ENCODE results near the gene RPL13A.

Gene RPL13A

GRCh38 chr19:49488046-49488862 lies 846 bp downstream of the RPL13A start:
- TF ChIP-seq, protein P1, sequence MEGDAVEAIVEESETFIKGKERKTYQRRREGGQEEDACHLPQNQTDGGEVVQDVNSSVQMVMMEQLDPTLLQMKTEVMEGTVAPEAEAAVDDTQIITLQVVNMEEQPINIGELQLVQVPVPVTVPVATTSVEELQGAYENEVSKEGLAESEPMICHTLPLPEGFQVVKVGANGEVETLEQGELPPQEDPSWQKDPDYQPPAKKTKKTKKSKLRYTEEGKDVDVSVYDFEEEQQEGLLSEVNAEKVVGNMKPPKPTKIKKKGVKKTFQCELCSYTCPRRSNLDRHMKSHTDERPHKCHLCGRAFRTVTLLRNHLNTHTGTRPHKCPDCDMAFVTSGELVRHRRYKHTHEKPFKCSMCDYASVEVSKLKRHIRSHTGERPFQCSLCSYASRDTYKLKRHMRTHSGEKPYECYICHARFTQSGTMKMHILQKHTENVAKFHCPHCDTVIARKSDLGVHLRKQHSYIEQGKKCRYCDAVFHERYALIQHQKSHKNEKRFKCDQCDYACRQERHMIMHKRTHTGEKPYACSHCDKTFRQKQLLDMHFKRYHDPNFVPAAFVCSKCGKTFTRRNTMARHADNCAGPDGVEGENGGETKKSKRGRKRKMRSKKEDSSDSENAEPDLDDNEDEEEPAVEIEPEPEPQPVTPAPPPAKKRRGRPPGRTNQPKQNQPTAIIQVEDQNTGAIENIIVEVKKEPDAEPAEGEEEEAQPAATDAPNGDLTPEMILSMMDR (IDR thresholded peaks at IDR 0.05) = no peak
- no peaks in the 10 kb centered on the region for H3K27me3 ChIP-seq
- DNase-seq = no peak
- intact Hi-C loops (cut with DNase I; ENCODE audit: low total_unique reads) = no loop called here
- no peaks in the 10 kb centered on the region for H3K9me3 ChIP-seq
- peaks cover 32 to 49% (median 41%) of the 10 kb centered on the region in 3 donors for H3K36me3 ChIP-seq
- peak overlapping the region; percentile 83 to 84 for H3K27ac ChIP-seq
- H3K4me1 ChIP-seq = peaks cover 0 to 29% (median 26%) of the 10 kb centered on the region in 4 donors
- peak overlapping the region; percentile 80 to 89 for H3K4me3 ChIP-seq

GRCh38 chr19:49488863-49489537 lies 1.6 kb downstream of the RPL13A start:
- TF ChIP-seq, protein P1 (IDR thresholded peaks at IDR 0.05) = no peak
- no peak for DNase-seq
- H3K4me1 ChIP-seq = peaks cover 0 to 29% (median 26%) of the 10 kb centered on the region in 4 donors
- peaks cover 32 to 51% (median 41%) of the 10 kb centered on the region in 3 donors for H3K36me3 ChIP-seq
- intact Hi-C loops (cut with DNase I; ENCODE audit: low total_unique reads) = no loop called here
- no peaks in the 10 kb centered on the region for H3K9me3 ChIP-seq
- H3K4me3 ChIP-seq = peak overlapping the region; percentile 80 to 89
- H3K27me3 ChIP-seq = no peaks in the 10 kb centered on the region
- H3K27ac ChIP-seq = peak overlapping the region; percentile 83 to 84

GRCh38 chr19:49489601-49490167 lies 2.3 kb downstream of the RPL13A start:
- intact Hi-C loops (cut with DNase I; ENCODE audit: low total_unique reads) = loop anchor here (10.0 kb wide), 1 partner anchor 185 kb away; the partner anchor contains the start of gene PRMT1
- Histone ChIP-seq H3K36me3 (peaks cover 32 to 48% (median 41%) of the 10 kb centered on the region in 3 donors), H3K27me3 (no peaks in the 10 kb centered on the region), H3K4me3 (peak overlapping the region in 1 of 2 donors; percentile 89), H3K4me1 (peaks cover 0 to 29% (median 26%) of the 10 kb centered on the region in 4 donors), H3K9me3 (no peaks in the 10 kb centered on the region), H3K27ac (peak overlapping the region; percentile 83 to 84)
- no peak for DNase-seq
- TF ChIP-seq, protein P1 (IDR thresholded peaks at IDR 0.05) = no peak

DNA sequence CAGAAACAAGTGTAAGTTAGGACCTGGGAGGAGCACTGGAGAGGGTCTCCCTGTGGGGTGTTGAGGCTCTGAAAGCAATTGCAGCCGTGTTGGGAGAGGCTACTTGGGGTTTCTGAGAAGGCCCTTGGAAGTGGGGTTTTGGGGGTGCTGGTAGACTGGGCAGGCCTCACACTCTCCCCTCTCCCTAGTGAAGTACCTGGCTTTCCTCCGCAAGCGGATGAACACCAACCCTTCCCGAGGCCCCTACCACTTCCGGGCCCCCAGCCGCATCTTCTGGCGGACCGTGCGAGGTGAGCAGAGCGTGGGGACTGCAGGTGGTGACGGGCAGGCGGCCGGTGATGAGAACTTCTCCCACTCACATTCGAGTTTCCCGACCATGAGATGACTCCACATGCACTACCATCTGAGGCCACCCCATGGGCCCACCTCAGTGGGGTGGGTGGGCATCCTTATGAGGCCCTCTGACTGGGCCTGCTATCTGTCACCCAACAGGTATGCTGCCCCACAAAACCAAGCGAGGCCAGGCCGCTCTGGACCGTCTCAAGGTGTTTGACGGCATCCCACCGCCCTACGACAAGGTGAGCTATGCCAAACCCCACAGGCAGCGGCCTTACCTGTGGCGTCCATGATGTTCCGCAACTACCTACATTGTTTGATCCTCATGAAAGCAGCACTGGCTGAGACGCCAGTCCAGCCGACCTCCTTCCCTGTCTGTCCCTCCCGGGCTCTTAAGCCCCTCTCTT lies 3.0 kb downstream of the RPL13A start:
- no peak for DNase-seq
- Histone ChIP-seq H3K4me1 (peaks cover 0 to 32% (median 29%) of the 10 kb centered on the region in 4 donors), H3K27ac (peak overlapping the region; percentile 83 to 84), H3K27me3 (no peaks in the 10 kb centered on the region), H3K9me3 (no peaks in the 10 kb centered on the region), H3K36me3 (peaks cover 32 to 48% (median 41%) of the 10 kb centered on the region in 3 donors), H3K4me3 (no peak overlapping the region)
- TF ChIP-seq, protein P1 (IDR thresholded peaks at IDR 0.05) = no peak
- intact Hi-C loops (cut with DNase I; ENCODE audit: low total_unique reads) = loop anchor here (10.0 kb wide), 1 partner anchor 184 kb away; the partner anchor contains the start of gene PRMT1
